ENCODE data around the gene SLC17A7.

Gene SLC17A7

GRCh38 chr19:49425922-49426592 lies 15.3 kb downstream of the SLC17A7 start:
- no peak for DNase-seq

DNA sequence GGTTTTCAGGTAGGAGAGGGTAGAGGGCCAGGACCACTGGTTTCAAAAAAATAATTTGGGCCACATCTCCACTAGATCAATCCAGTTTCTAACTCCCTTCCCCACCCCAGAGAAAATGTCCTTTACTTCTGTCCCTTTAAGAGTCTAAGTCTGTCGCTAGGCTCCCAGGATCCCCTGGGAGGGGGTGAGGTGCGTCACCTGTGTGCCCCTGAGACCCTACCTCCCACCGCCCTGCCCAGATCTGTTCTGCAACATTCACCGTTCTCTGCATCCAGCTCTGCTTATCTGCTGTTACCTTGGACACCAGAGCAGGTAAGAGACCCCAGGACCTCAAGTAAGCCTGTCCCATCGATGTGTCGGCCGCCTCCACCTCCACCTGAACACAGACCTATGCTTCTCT lies 16.1 kb downstream of the SLC17A7 start, which contains the start of gene GFY:
Gene GFY (plus strand): TSS at position 211 of the 400 bp plus-strand sequence. CDS start 1,043 bp downstream, outside the sequence.
- DNase-seq, result no peak

DNA sequence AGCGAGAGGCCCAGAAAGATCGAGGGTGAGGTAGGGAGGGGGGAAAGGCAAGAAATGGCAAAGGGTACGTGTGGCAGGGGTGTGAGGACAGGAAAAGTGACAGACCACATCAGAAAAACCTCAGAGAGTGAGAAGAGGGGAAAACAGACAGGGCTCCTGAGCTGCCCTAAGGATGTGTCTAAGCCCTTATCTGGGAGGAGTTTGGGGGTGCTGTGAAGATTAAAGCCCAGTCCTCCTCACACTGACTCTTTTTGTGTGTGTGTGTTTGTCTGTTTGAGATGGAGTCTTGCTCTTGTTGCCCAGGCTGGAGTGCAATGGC lies 17.4 kb downstream of the SLC17A7 start:
- DNase-seq, result no peak

GRCh38 chr19:49423071-49423984 lies 18.0 kb downstream of the SLC17A7 start, which contains the start of gene PTH2:
Gene PTH2, minus strand, starts transcription at chr19:49423441. Its CDS starts 102 bp downstream, at chr19:49423339.
- no peak for DNase-seq

DNA sequence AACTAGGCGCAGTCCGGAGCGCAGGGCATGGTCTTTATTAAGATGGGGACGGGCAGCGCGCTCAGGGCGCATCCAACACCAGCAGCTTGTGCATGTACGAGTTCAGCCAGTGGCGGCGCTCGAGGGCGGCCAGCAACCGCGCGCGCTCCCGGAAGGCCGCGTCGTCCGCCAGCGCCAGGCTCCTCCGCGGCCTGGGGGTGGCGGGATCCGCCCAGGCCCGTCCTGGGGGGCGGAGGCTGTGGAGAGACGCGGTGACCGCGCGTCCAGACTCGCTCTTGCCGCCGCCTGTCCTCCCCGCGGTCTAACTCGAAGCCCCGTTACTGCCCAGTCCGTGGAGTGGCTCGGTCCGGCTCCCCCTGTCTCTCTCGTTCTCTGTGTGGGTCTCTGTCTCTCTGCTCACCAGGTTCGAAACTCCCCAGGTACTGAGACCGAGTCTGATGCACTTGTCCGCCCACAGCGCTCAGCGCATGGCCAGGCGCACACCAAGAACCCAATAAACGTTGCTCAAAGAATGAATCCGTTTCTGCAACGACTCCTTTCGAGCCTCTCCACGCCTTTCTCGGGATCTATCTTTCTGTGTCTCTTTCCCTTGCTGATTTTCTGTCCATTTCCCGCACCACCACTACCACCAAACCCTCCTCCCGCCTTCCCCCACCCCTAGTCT lies 18.8 kb downstream of the SLC17A7 start:
- no peak for DNase-seq

- no peak for DNase-seq
Observed at GRCh38 chr19:49421878-49422202, 19.5 kb downstream of the SLC17A7 start.

GRCh38 chr19:49421039-49421877 lies 20.1 kb downstream of the SLC17A7 start:
- no peak for DNase-seq

- DNase-seq, result no peak
Observed at GRCh38 chr19:49420227-49420626, 21.1 kb downstream of the SLC17A7 start.

GRCh38 chr19:49419173-49419572 lies 22.2 kb downstream of the SLC17A7 start:
- no peak for DNase-seq

GRCh38 chr19:49418511-49418910 lies 22.8 kb downstream of the SLC17A7 start:
- no peak for DNase-seq

- no peak for DNase-seq
Observed at GRCh38 chr19:49417088-49417487, 24.2 kb downstream of the SLC17A7 start.

- no peak for DNase-seq
Observed at GRCh38 chr19:49415810-49416200, 25.5 kb downstream of the SLC17A7 start.

DNA sequence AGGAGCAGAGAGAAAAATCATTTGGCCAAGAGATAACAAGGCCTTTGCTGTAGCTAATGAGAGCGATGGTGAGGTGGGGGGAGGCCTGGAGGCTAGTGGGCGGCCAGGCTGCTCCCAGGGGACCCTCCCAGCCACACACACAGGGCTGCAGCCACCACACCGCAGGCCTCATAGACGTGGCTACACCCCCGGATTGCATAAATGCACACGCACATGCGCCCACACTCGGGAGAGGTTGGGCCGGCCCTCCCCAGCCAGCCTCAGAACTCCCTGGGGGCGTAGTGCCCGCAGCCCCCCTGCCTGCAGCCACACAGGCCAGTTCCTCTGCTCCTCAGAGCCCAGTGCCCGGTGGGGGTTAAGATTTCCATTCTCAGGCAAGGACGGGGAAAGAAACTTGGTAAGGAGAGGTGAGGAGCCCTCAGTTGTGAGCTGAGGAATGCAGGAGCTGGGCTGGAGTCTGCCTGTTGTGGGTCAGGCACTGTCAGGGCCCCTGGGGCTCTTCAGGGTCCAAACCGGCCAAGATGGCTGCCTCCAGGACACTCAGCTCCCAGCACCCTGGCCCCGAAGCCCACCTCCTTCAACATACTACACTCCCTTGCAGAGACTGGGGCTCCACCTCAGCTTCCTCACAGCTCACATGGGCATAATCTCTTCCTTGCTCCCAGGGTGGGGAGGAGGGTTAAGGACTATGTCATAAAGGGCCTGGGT lies 26.1 kb downstream of the SLC17A7 start:
- no peak for DNase-seq

- DNase-seq, result no peak
Observed at GRCh38 chr19:49414256-49414655, 27.1 kb downstream of the SLC17A7 start.

- DNase-seq, result no peak
Observed at GRCh38 chr19:49413348-49413747, 28.0 kb downstream of the SLC17A7 start.

DNA sequence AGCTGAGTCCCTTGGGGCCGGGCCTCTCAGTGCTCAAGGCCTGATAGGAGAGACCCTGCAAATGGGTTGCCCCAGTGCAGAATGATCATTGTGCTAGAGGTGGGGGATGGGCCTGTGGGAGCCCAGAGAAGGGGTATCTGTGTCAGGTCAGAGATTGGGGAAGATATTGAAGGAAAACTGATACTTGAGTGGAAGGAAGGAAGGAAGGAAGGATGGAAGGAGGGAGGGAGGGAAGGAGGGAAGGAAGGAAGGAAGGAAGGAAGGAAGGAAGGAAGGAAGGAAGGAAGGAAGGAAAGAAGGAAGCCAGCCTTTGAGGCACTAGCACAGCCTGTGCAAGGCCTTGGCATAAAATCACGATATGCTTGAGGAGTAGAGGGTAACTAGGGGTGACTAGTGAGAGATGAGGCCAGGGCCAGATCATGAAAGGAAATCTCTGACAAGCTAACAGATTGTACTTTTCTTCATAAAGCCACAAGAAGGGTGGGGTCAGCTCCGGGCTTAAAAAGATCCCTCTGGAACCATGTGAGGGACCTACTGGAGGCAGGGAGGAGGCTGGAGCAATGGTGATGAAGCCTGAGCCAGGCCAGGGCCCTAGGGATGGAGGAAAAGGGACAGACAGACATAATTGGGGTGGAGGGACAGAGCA lies 29.5 kb downstream of the SLC17A7 start:
- no peak for DNase-seq

- no peak for DNase-seq
Observed at GRCh38 chr19:49409441-49410029, 31.8 kb downstream of the SLC17A7 start.

- DNase-seq, result no peak
Observed at GRCh38 chr19:49408816-49409440, 32.4 kb downstream of the SLC17A7 start.

- DNase-seq, result no peak
Observed at GRCh38 chr19:49407482-49408015, 33.8 kb downstream of the SLC17A7 start.

DNA sequence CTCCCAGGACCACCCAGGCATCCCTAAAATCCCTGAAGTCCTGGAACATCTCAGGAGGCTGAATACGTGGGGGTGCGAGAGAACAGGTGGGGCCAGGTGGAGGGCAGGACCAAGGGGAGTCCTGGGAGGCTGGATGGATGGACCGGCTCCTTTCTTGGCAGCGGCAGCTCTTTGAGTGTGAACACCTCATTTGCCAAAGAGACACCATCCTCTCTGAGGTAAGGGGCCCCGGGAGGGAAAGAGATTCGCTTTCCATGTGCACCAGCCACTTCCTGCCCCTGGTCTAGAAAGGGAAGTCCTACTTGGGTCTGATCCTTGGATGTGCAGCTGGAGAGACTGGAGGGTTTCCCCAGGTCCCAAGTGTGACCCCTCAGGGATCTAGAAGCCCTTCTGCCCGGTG lies 34.2 kb downstream of the SLC17A7 start:
- no peak for DNase-seq
